Islet of Langerhans (tissue), 1 donor: ENCODE data around the gene FKBP1C.
"Not testable (repeated sequence)": the region's sequence is repeated elsewhere in the genome, so short reads cannot be mapped to it uniquely, and the experiment has no call there.

ENCODE experiments used
- FAIRE-seq: peaks from one replicate; lab custom pipeline; 2011; peaks lifted over from hg19 to GRCh38; lab: Jason Lieb, UNC

FKBP1C gene

DNA sequence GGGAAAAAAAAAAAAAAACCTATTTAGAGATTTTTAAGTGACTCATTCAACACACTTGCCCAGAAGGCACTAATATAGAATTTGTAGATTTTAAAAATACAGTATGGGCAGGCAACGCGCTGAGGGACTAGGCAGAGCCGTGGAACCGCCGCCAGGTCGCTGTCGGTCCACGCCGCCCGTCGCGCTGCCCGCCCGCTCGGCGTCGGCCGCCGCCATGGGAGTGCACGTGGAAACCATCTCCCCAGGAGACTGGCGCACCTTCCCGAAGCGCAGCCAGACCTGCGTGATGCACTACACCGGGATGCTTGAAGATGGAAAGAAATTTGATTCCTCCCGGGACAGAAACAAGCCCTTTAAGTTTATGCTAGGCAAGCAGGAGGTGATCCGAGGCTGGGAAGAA is at the start of gene FKBP1C:
Gene FKBP1C, plus strand, starts transcription at position 127 of the 400 bp plus-strand sequence.
- not testable (repeated sequence) for FAIRE-seq

DNA sequence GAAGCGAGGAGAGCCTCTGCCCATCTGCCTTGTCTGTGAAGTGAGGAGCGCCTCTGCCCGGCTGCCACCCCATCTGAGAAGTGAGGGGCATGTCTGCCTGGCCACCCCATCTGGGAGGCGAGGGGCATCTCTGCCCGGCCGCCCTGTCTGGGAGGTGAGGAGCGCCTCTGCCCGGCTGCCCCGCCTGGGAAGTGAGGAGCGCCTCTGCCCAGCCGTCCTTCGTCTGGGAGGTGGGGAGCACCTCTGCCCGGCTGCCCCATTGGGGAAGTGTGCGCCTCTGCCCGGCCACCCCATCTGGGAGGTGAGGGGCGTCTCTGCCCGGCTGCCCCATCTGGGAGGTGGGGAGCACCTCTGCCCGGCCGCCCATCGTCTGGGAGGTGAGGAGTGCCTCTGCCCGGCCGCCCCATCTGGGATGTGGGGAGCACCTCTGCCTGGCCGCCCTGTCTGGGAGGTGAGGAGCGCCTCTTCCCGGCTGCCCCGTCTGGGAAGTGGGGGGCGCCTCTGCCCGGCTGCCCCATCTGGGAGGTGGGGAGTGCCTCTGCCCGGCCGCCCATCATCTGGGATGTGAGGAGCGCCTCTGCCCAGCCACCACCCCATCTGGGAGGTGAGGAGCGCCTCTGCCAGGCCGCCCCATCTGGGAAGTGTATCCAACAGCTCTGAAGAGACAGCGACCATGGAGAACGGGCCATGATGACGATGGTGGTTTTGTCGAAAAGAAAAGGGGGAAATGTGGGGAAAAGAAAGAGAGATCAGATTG is 47.0 kb upstream of the FKBP1C start:
- not testable (repeated sequence) for FAIRE-seq

DNA sequence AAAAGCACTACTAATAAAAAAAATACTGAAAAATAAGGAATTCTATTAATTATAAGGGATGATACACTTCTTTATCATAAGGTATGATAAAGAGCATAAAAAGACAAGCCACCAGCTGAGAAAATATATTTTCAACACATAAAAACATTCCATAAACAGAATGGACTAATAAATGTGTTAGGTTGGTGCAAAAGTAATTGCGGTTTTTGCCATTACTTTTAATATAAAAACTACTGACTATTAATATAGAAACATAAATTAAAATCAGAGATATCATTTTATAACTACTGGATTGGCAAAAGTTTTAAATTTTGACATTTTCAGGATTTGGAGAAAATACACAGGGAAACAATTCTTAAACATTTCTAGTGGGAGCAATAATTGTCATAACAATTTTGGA is 37.1 kb upstream of the FKBP1C start:
- no peak for FAIRE-seq

DNA sequence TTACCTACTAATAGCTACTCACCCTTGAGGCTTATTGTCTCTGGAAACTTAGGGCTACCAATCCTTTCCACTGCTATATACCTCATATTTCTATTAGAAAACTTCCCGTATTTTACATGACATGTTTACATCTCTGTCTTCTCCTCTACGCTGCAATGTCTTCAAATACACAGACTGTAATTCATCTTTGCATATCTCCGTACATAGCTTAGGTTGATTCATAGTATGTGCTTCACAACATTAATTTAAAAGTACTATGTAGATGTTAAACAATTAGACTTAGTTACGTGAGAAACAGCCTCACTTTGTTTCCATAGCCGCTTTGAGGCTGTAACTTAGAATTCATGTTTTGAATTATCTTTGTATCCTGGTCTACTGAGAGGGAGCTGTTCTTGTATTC is 35.1 kb upstream of the FKBP1C start:
- FAIRE-seq = no peak

- no peak for FAIRE-seq
Measured at GRCh38 chr6:63180367-63180766, 30.9 kb upstream of the FKBP1C start.

- no peak for FAIRE-seq
Measured at GRCh38 chr6:63186970-63187369, 24.3 kb upstream of the FKBP1C start.

DNA sequence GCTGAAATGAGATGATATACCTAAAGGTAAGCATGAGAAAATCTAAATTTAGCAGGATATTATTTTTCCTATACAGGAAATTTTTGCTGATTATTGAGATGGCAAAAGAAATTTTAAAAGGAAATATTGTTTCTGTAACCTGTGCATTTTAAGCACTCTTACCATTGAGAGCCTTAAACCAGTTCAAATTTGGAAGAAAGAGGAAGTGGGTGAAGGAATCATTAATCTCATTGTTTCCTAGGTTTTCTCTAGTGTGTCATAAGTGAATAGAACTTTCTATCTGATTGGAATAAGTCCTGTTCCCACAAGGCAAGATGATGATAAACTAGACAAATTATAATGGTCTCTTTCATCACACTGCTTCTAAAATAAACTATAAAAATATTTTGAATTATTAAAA is 22.4 kb upstream of the FKBP1C start:
- FAIRE-seq = no peak

GRCh38 chr6:63193324-63193723 is 17.9 kb upstream of the FKBP1C start:
- FAIRE-seq = no peak

- FAIRE-seq = no peak
Measured at GRCh38 chr6:63197741-63198140, 13.5 kb upstream of the FKBP1C start.

GRCh38 chr6:63213325-63213724 is 2.1 kb downstream of the FKBP1C start:
- FAIRE-seq = no peak

- FAIRE-seq = no peak
Measured at GRCh38 chr6:63214816-63215215, 3.5 kb downstream of the FKBP1C start.

DNA sequence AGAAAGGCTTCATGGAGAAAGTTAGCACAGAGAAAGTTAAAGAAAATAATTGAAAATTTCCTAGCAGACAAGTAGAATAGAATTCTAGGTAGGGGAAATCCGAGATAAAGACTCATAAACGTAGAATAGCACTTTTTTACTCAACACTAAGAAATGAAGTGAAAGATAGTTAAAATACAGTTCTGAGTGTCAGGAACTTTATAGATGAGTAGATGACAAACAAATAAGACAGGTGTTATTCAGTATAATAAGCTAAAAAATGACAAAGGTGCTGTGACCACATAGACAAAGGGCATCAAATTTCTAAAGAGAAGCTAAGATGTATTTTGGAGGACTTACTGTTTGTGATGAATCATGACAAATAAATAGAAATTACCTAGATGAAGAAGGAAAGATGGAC is 12.9 kb downstream of the FKBP1C start:
- FAIRE-seq = no peak

DNA sequence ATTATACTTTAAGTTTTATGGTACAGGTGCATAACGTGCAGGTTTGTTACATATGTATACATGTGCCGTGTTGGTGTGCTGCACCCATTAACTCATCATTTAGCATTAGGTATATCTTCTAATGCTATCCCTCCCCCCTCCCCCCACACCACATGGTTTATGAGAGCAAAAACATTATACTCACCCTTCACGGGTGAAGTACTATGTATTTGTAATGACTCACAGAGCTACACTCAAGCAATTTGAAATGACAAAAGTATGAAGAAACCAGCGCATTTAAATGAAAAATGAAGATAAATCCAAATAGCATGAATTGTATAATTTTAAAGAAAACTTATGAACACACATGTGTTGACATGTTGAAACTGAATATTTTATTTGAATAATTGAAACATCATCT is 14.7 kb downstream of the FKBP1C start:
- not testable (repeated sequence) for FAIRE-seq

- FAIRE-seq = not testable (repeated sequence)
Measured at GRCh38 chr6:63227928-63228894, 16.9 kb downstream of the FKBP1C start.

DNA sequence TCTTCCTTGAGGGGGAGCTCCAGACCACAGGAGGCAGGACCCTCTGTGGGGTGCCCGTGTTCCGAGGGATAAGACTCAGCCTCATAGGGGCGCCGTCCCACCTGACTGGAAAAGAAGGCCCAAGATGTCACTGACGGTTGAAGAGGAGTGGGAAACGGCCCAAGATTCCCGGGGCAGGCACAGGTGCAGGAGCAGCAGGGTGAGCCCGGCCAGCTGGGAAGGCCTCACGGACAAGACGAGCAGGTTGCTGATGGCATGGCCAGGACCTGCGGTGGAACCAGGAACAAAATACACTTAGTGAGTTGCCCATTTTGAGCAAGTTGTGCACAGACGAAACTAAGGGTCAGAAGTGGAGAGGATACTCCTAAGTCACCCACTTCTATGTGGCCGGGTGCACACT is 18.8 kb downstream of the FKBP1C start:
- not testable (repeated sequence) for FAIRE-seq

DNA sequence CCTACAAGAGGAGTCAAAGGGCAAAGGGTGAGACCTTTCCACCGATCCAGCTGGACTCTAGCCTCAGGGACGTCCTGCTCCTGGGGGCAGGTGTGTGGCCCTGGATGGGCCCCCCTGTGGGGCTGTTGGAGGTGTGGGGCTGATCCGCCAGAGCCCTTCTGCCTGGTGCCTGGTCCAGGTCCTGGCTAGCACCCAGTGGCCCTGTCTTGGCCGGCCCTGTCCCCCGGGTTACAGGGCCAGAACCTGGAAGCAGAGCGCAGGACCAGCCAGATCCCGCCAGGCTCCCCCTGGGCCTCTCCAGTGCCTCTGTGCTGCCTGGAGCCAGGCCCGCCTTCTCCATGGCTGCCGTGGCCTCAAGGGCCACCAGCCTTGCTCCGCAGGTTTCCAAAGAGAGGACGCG is 19.2 kb downstream of the FKBP1C start:
- FAIRE-seq = not testable (repeated sequence)

- FAIRE-seq = no peak
Measured at GRCh38 chr6:63236398-63236817, 25.1 kb downstream of the FKBP1C start.

DNA sequence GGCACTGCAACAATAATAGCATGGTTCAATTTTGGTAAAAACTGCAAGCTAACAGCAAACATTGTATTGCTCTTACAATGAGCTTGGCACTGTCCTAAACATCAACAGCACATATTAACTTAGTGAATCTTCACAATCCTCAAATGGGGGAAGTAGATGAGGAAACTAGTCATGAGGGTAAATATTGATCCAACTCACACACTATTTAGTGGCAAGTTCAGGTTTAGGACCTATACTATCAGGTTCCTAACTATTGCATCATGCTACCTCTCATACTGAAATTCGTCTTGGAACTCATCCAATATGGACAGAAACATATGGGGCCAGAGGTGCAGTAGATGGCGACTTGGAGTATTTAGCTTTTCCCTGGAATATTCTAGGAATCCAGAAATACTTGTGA is 34.2 kb downstream of the FKBP1C start:
- no peak for FAIRE-seq

DNA sequence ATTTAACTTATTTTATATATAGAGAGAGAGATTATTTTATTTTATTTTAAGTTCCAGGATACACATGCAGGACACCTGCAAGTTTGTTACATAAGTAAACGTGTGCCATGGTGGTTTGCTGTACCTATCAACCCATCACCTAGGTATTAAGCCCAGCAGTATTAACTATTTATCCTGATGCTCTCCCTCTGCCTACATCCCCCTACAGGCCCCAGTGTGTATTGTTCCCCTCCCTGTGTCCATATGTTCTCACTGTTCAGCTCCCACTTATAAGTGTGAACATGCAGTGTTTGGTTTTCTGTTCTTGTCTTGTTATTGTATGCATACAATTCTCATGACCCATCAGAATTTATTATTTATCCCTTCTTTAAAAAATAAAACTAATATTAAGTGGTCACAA is 34.6 kb downstream of the FKBP1C start:
- no peak for FAIRE-seq

GRCh38 chr6:63246581-63246980 is 35.3 kb downstream of the FKBP1C start:
- FAIRE-seq = no peak

- FAIRE-seq = no peak
Measured at GRCh38 chr6:63249875-63250482, 38.7 kb downstream of the FKBP1C start.

GRCh38 chr6:63259153-63259552 is 47.9 kb downstream of the FKBP1C start:
- no peak for FAIRE-seq

DNA sequence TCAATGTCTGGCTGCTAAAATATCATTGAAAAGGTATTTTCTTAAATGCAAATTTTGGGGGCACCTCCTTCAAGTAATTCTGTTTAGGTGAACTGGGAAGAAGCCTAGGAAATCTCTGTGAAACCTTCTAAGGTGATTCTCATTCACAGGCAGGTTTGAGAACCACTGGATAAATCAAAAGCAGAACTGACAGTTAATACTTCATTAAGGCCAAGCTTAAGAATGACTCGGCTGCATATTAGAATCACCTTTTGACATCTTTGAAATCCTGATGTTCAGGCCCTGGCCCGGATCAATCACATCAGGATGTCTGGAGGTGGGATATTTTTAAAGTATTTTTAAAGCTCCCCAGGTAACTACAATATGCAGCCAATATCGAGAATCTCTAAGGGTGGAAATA is 50.6 kb downstream of the FKBP1C start:
- FAIRE-seq = no peak
